HepG2 (cell line): ENCODE measurements around the gene DMXL2. TPM values are rescaled to one million over a fixed set of nuclear protein-coding genes. Genes with fewer than 3 reads are reported as not detected.

Source experiments
- FOXK1 ChIP-seq: sonication (generic); formaldehyde crosslinking; IDR thresholded peaks from 2 replicates; pipeline ENCODE4 v1.4.0; 2020; ENCODE audit warnings: low read depth, missing genetic modification reagents, borderline replicate concordance
- ZNF136 ChIP-seq: sonication (generic); formaldehyde crosslinking; IDR thresholded peaks from 2 replicates; pipeline ENCODE4 v1.8.1; 2022; ENCODE audit warnings: low read depth, mild to moderate bottlenecking, moderate library complexity, missing genetic modification reagents
- ZNF512B ChIP-seq: sonication (generic); formaldehyde crosslinking; IDR thresholded peaks from 2 replicates; pipeline ENCODE4 v1.5.1; 2020; ENCODE audit warnings: missing genetic modification reagents, mild to moderate bottlenecking, borderline replicate concordance
- ZNF546 ChIP-seq: sonication (generic); formaldehyde crosslinking; conservative IDR thresholded peaks from 2 replicates; pipeline ENCODE4 v1.8.1; 2023; ENCODE audit warnings: mild to moderate bottlenecking, missing genetic modification reagents
- ZNF678 ChIP-seq: sonication (generic); formaldehyde crosslinking; IDR thresholded peaks from 2 replicates; pipeline ENCODE4 v1.4.0; 2020; ENCODE audit warnings: mild to moderate bottlenecking, missing genetic modification reagents
- ZNF710 ChIP-seq: sonication (generic); formaldehyde crosslinking; IDR thresholded peaks from 2 replicates; pipeline ENCODE4 v1.5.0; 2020; ENCODE audit warnings: mild to moderate bottlenecking, missing genetic modification reagents, borderline replicate concordance
- polyA plus RNA-seq, 8 experiments: library from polyadenylated mRNA; depleted of rRNA in 3 of 8; stranded (reverse) in 7 of 8; unstranded in 1 of 8; fragments of >200 nt; fragmentation: Illumina TruSeq in 4 of 8; extraction: Trizol in 4 of 8; gene quantifications; 2 replicates each; pipeline versions ENCODE4 v1.2.1 to v1.2.3, GENCODE V29; 2011 to 2016; ENCODE audit warnings: low read depth in 4 of 8, missing spikeins in 1 of 8, mixed read lengths in 1 of 8; ENCODE audit not compliant: insufficient read depth in 1 of 8
- total RNA-seq, 5 experiments: library from RNA; depleted of rRNA; stranded (reverse); fragments of >200 nt; fragmentation: Illumina TruSeq; extraction: Trizol; gene quantifications; 2 replicates each; pipeline ENCODE4 v1.2.3, GENCODE V29; 2016; ENCODE audit warnings: low read depth in 1 of 5
- TF ChIP-seq, protein P1 (sequence below): sonication (generic); formaldehyde crosslinking; IDR thresholded peaks from 2 replicates; pipeline ENCODE4 v1.8.1; 2022; ENCODE audit warnings: mild to moderate bottlenecking, missing genetic modification reagents

The DMXL2 gene
- total and polyA plus RNA-seq, 2 of the 13 experiments (the other 11 are each of a cell fraction or from before 2014, with no cell fraction given), result 11.6 to 15.3 TPM

DNA sequence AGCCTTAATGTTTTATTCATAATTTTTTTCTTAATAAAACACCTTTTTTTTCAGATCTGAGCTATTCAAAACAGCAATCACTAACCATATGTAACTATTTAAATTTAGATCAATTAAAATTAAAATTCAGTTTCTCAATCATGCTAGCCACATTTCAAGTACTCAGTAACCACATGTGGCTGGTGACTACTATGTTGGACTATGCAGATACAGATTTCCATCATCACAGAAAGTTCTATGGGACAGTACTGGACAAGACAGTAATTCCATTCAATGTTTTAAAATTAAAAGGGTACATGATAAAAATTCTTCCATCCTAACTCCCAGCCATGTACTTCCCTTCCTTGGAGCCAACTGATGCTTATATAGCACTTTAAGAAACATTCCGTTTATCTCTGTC lies 161.8 kb downstream of the DMXL2 start (continued):
- no peak for TF ChIP-seq ZNF512B
- no peak for TF ChIP-seq ZNF136 (CRISPR knock-in tag)
- no peak for TF ChIP-seq ZNF678
- TF ChIP-seq FOXK1 (CRISPR knock-in tag), result no peak
- TF ChIP-seq, protein P1, sequence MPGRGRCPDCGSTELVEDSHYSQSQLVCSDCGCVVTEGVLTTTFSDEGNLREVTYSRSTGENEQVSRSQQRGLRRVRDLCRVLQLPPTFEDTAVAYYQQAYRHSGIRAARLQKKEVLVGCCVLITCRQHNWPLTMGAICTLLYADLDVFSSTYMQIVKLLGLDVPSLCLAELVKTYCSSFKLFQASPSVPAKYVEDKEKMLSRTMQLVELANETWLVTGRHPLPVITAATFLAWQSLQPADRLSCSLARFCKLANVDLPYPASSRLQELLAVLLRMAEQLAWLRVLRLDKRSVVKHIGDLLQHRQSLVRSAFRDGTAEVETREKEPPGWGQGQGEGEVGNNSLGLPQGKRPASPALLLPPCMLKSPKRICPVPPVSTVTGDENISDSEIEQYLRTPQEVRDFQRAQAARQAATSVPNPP (CRISPR knock-in tag), result no peak
- TF ChIP-seq ZNF546 (CRISPR knock-in tag), result no peak
- no peak for TF ChIP-seq ZNF710 (CRISPR knock-in tag)
